ENCODE results near the gene PROS1. TPM values are rescaled to one million over a fixed set of nuclear protein-coding genes. Genes with fewer than 3 reads are reported as not detected.

PROS1 gene
- total RNA-seq, 1 experiment from 2014 or later: 9.2 TPM

DNA sequence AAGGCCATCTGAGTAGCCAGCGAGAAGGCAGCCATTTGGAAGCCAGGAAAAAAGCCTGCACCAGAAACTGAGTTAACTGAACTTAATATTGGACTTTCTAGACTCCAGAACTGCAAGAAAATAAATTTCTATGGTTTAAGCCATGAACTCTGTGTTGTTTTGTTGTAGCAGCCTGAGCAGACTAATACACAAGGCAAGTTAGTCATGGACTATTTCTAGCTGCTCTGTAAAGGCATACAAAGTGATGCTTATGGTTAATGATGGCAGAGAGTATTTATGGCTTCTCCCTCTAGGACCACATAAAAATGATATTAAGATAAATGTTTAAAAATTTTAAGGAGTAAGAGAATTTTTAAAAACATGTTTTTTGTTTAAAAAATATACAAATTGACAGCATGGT is 37.1 kb downstream of the PROS1 start:
- no peak for DNase-seq (ENCODE audit: low spot score)
- Histone ChIP-seq H3K4me3 (ENCODE audit: low read depth, low read length, poor library complexity, severe bottlenecking) (no peak overlapping the region), H3K4me1 (ENCODE audit: insufficient read depth, low read length, poor library complexity, severe bottlenecking) (no peaks in the 10 kb centered on the region), H3K27ac (ENCODE audit: low read depth, low read length, poor library complexity, severe bottlenecking) (no peak overlapping the region), H3K36me3 (ENCODE audit: insufficient read depth, low read length, poor library complexity, severe bottlenecking) (no peaks in the 10 kb centered on the region), H3K9me3 (ENCODE audit: low read depth, low read length, poor library complexity, severe bottlenecking) (no peaks in the 10 kb centered on the region), H3K27me3 (replicated peaks; ENCODE audit: insufficient read depth, low read depth, low read length, poor library complexity) (no peaks in the 10 kb centered on the region)
- TF ChIP-seq EZH2 (IDR thresholded peaks at IDR 0.05; ENCODE audit: borderline replicate concordance, low read depth, low read length, poor library complexity, severe bottlenecking): no peak
- TF ChIP-seq, protein P1, sequence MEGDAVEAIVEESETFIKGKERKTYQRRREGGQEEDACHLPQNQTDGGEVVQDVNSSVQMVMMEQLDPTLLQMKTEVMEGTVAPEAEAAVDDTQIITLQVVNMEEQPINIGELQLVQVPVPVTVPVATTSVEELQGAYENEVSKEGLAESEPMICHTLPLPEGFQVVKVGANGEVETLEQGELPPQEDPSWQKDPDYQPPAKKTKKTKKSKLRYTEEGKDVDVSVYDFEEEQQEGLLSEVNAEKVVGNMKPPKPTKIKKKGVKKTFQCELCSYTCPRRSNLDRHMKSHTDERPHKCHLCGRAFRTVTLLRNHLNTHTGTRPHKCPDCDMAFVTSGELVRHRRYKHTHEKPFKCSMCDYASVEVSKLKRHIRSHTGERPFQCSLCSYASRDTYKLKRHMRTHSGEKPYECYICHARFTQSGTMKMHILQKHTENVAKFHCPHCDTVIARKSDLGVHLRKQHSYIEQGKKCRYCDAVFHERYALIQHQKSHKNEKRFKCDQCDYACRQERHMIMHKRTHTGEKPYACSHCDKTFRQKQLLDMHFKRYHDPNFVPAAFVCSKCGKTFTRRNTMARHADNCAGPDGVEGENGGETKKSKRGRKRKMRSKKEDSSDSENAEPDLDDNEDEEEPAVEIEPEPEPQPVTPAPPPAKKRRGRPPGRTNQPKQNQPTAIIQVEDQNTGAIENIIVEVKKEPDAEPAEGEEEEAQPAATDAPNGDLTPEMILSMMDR (conservative IDR thresholded peaks at IDR 0.05; ENCODE audit: low read depth, low read length): no peak
- intact Hi-C loops (cut with micrococcal nuclease; ENCODE audit: unreplicated experiment): loop anchor here (10.0 kb wide), 1 partner anchor 72 kb away; no protein-coding TSS in a partner anchor
- BruUV-seq (replicated peaks): no TSS peak
- ChIA-PET POLR2A (ENCODE audit: low non-redundant PET) (no interaction called here), CTCF (no interaction called here)

DNA sequence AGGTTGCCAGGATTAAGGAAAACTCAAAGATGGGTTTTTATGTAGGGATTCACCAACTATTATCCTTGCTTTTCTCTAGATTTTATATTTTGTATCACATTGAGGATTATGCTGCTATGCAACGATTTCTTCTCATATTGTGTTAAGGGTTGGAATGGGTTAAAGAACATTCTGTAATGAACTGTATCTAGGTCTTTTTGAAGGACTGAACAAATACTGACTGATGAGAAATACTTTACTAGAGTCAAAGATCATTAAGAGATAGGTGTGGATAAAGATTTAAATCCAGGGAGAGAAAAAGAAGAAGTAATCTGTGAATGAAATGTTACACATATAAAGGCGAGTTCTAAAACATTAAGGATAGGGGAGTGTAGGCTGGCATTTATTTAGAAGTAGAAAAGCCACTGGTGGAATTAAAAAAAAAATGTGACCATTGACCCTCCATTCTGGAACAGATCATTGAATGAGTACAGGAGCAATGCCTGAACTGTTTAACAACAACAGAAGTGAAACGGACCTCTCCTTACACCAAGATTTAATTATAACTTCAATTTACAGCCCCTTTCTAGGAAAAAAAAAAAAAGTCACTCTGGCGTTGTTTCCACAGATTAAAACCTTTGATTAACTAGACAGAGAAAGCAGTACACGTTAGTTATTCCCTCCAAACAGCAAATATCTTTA is 39.2 kb downstream of the PROS1 start:
- CTCF ChIA-PET: no interaction called here
- no peaks in the 10 kb centered on the region for H3K27me3 ChIP-seq (replicated peaks; ENCODE audit: insufficient read depth, low read depth, low read length, poor library complexity)
- no peak for DNase-seq (ENCODE audit: low spot score)
- H3K36me3 ChIP-seq (ENCODE audit: insufficient read depth, low read length, poor library complexity, severe bottlenecking): no peaks in the 10 kb centered on the region
- intact Hi-C loops (cut with micrococcal nuclease; ENCODE audit: unreplicated experiment): loop anchor here (10.0 kb wide), 1 partner anchor 70 kb away; no protein-coding TSS in a partner anchor
- no TSS peak for BruUV-seq (replicated peaks)
- TF ChIP-seq, protein P1 (conservative IDR thresholded peaks at IDR 0.05; ENCODE audit: low read depth, low read length): no peak
- no peaks in the 10 kb centered on the region for H3K9me3 ChIP-seq (ENCODE audit: low read depth, low read length, poor library complexity, severe bottlenecking)
- POLR2A ChIA-PET (ENCODE audit: low non-redundant PET): no interaction called here
- no peaks in the 10 kb centered on the region for H3K4me1 ChIP-seq (ENCODE audit: insufficient read depth, low read length, poor library complexity, severe bottlenecking)
- H3K4me3 ChIP-seq (ENCODE audit: low read depth, low read length, poor library complexity, severe bottlenecking): no peak overlapping the region
- no peak overlapping the region for H3K27ac ChIP-seq (ENCODE audit: low read depth, low read length, poor library complexity, severe bottlenecking)

DNA sequence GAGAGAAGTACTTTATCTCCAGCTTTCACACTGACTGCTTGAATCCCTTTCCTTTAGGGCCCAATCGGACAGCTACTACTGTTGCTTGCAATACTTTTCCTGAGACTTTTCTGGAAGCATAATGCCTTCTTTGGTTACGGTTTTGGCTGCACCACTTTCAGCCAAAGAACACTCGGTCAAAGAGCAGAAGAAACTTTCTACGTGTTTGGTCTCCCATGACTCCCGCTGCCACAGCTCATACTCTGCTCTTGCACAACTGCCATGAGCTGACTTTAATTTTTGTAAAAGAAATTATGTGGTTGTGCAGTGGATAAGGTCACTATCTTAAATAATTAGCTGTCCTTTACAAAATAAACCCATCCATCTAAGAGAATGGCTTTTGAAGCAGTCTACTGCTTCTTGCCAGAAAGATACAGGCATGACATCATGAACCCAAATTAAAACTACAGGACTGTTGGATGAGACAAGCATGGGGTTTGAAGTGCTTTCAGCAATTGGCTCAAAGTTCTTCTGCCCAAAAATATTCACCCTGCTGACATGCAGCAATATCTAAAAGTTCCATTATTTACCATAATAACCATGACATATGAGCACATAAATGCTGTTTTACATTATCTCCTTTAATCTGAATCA is 42.0 kb downstream of the PROS1 start:
- TF ChIP-seq, protein P1 (conservative IDR thresholded peaks at IDR 0.05; ENCODE audit: low read depth, low read length): no peak
- TF ChIP-seq EZH2 (IDR thresholded peaks at IDR 0.05; ENCODE audit: borderline replicate concordance, low read depth, low read length, poor library complexity, severe bottlenecking): no peak
- DNase-seq (ENCODE audit: low spot score): no peak
- no TSS peak for BruUV-seq (replicated peaks)
- no peaks in the 10 kb centered on the region for H3K27me3 ChIP-seq (replicated peaks; ENCODE audit: insufficient read depth, low read depth, low read length, poor library complexity)
- no peaks in the 10 kb centered on the region for H3K36me3 ChIP-seq (ENCODE audit: insufficient read depth, low read length, poor library complexity, severe bottlenecking)
- ChIA-PET POLR2A (ENCODE audit: low non-redundant PET) (no interaction called here), CTCF (no interaction called here)
- no peak overlapping the region for H3K4me3 ChIP-seq (ENCODE audit: low read depth, low read length, poor library complexity, severe bottlenecking)
- no peak overlapping the region for H3K27ac ChIP-seq (ENCODE audit: low read depth, low read length, poor library complexity, severe bottlenecking)
- H3K9me3 ChIP-seq (ENCODE audit: low read depth, low read length, poor library complexity, severe bottlenecking): no peaks in the 10 kb centered on the region
- H3K4me1 ChIP-seq (ENCODE audit: insufficient read depth, low read length, poor library complexity, severe bottlenecking): no peaks in the 10 kb centered on the region
- intact Hi-C loops (cut with micrococcal nuclease; ENCODE audit: unreplicated experiment): loop anchor here (10.0 kb wide), 1 partner anchor 67 kb away; no protein-coding TSS in a partner anchor
